ENCODE data around the gene TPCN2.
"Not testable (repeated sequence)": the region's sequence is repeated elsewhere in the genome, so short reads cannot be mapped to it uniquely, and the experiment has no call there.

Gene TPCN2

DNA sequence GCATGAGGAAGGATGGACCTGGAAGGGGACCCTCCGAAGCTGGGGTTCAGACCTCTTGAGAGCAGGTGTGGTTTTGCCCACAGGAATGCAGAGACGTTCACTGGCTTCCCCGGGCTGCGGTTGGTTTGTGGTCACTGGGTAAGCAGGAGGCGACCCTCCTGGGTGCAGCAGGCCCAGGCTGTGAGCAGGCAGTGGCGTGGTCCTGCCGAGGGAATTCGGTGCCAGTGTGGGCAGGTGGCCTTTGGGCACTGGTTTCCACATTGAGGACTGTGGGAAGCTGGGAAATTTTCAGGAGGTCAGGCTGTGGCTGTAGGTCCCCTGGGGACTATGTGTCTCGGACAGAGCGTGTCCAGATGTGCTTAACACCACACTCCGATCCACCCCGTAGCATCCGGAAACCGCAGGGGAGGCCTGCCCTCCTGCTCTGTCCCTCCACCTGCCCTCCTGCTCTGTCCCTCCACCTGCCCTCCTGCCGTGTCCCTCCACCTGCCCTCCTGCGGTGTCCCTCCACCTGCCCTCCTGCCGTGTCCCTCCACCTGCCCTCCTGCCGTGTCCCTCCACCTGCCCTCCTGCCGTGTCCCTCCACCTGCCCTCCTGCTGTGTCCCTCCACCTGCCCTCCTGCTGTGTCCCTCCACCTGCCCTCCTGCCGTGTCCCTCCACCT lies 27.5 kb downstream of the TPCN2 start:
- no peak for DNase-seq (ENCODE audit: low spot score)

DNA sequence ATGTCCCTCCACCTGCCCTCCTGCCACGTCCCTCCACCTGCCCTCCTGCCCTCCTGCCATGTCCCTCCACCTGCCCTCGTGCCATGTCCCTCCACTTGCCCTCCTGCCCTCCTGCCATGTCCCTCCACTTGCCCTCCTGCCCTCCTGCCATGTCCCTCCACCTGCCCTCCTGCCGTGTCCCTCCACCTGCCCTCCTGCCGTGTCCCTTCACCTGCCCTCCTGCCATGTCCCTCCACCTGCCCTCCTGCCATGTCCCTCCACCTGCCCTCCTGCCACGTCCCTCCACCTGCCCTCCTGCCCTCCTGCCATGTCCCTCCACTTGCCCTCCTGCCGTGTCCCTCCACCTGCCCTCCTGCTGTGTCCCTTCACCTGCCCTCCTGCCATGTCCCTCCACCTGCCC lies 28.2 kb downstream of the TPCN2 start:
- DNase-seq (ENCODE audit: low spot score) = not testable (repeated sequence)

DNA sequence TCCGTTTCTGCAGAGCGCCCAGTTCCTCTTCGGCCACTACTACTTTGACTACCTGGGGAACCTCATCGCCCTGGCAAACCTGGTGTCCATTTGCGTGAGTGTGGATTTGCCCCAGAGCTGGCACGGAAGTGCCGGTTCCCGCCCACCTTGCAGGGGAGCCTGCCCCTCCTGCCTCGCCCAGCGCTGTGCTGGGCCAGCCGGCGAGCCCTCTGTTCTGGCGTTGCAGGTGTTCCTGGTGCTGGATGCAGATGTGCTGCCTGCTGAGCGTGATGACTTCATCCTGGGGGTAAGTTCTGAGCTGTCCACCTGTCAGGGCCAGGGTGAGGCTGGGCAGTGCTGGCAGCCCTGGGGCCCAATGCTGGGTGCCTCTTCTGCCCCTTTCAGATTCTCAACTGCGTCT lies 29.8 kb downstream of the TPCN2 start:
- DNase-seq (ENCODE audit: low spot score) = no peak

DNA sequence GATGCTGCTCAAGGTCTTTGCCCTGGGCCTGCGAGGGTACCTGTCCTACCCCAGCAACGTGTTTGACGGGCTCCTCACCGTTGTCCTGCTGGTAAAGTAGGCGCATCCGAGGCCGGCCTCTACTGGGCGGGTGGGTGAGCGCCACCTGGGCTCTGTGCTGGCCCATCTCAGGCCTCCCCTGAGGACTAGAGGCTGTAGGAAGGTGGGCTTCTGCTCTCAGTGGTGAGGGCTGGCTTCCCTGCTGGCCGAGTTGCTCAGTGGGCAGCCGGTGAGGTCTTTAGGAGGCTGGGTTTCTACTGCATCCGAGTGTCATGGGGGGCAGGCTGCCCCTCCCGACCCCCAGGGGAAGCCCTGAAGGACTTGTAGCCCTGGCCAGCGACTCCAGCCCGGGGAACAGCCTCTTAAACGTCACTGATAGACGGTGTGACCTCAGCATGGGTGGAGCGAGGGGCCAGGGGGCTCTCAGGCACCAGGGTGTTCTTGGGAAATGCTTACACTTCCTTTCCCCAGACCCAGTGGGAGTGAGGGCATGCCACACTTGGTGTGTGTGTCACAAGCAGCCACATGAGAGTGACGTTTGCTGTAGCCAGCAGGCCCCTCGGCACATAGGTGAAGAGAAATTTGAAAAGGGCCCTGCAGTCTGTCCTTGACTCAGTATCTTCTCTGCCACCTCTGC lies 30.3 kb downstream of the TPCN2 start:
- no peak for DNase-seq (ENCODE audit: low spot score)

DNA sequence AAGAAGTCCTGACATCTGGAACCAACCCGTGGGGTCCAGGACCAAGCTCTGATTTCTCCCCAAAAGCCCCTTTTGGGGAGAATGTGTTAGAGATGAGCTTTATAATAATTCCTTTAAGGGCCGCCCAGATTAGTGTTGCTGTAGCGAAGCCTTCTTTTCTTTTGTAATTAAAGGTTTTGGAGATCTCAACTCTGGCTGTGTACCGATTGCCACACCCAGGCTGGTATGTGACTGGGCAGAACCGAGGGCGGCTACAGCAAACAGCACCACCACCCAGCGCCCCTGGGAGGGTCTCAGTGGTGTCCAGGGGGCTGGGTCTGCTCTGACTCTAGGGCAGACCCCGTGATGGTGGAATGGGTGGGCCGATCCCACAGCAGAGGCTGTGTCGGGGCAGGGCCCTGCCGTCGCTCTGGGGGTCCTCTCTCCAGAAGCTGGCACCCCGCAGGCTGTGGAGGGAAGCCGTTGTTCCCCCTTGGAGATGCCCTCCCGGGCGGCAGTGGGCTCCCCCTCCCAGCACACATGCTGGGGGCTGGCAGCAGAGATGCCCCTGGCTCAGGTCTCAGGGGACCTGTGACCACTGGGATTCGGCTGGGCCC lies 31.0 kb downstream of the TPCN2 start:
- DNase-seq (ENCODE audit: low spot score) = no peak

DNA sequence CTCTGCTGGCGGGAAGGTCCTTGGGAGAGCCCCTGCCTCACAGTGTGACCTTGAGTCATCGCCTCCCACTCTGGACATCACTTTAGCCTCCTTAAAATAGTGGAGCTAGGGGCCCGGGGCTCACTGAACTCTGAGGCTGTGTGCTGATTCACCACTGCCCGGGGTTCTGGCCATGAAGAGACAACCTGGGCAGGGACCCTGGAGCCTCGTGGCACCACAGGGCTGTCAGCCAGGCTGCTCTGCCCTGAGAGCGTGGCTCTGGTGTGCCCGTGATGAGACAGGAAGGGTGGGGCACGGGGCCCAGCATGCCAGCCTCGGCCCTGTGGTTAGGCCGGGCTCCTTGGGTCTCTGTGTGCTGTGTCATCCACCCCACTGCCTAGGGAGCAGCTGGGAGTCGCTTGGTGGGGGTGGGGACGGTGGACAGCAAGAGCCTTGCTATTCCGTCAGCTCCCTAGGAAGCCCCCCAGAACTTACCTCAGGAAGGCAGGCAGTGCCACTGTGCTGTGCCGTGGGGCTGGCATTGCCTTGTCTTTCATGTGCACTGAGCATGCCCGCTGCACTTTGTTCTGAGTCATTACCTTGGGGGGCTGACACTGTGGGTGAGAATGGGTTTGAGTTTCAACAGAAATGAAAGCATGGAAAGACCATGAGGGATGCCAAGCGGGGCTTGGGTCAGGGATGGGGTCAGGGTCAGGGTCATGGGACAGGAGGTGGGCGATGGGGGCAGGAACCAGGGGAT lies 31.7 kb downstream of the TPCN2 start:
- DNase-seq (ENCODE audit: low spot score) = peak; percentile 60

DNA sequence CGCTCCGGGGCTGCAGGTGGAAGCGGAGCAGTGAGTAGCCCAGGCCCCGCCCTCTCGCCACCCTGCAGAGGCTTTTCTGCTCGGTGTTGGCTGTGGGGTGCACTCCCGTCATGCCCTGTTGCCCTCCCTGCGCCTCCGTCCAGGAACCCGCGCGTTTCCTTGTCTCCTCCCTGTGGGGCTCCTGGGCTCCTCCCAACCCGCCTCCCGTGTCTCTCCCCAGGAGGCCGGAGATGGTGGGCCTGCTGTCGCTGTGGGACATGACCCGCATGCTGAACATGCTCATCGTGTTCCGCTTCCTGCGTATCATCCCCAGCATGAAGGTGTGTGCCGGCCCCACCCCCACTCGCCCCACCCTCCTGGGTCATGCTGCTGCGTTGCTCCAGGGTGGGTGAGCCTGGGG lies 32.4 kb downstream of the TPCN2 start:
- no peak for DNase-seq (ENCODE audit: low spot score)

DNA sequence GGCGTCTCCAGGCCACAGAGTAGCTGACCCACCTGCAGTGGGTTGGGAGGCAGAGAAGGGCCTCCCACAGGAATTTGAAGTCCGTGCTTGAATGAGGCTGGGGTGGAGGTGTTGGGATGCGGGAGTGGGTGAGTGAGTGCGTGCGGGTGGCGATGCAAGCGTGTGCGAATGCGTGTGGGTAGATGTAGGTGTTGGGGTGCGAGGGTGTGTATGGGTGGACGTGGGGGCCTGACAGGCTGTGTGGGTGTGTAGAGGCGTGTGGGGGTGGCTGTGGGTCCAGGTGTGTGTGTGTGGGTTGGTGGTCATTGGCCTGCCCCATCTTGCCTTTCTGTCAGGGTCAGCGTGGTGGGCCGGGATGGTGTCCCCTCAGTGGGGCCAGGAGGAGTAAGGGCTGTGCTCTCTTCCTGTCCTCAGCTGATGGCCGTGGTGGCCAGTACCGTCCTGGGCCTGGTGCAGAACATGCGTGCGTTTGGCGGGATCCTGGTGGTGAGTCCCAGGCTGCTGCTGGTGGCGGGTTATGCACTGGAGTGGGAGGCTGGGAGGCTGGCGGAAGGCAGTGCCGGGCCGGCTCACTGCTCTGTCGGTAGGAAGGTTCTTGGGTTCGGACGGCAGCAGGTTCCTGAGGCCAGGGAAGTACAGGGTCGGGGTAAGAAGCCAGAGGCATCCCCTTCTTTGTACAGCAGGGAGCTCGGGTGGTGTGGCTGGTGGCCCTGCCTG lies 35.0 kb downstream of the TPCN2 start:
- DNase-seq (ENCODE audit: low spot score) = no peak

DNA sequence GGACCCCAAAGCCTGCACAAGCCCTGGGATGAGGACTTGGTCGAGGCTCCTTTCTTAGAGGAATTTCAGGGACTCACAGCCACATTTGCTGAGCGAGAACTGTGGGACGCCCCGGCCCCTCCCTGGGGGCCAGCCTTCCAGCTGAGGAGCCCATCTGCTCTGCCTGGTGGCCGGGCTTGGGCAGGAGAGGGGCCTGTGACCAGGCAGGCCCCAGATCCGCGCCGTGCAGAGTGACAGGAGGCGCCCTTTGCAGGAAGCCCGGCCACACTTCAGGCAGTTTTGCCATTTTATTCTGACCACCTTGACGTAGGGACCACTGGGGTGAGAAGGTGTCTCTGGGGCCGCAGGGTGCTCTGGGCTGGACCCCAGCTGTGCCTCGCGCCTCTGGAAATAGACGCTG lies 35.6 kb downstream of the TPCN2 start:
- DNase-seq (ENCODE audit: low spot score) = no peak

DNA sequence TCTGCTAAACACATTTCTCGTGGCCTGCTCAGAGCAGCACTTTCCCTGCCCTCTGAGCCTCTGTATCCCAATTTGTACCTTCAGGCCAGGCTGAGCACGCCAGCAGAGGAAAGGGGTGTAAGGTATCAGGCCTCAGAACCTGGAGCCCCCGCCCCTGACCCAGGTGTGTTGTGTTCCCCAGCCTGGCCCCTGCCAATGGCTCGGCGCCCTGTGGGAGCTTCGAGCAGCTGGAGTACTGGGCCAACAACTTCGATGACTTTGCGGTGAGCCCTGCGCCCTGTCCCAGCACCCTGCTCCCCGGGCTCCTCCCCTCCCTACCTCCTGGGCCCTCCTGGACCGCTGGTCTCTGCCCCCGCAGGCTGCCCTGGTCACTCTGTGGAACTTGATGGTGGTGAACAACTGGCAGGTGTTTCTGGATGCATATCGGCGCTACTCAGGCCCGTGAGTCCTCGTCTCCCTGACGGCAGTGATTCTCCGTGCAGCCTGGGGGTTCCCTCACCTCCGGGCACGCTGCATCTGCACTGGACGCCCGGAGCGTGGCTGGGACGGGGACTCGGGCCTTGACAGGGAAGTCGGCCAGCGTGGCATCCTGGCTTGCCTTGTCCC lies 36.9 kb downstream of the TPCN2 start:
- DNase-seq (ENCODE audit: low spot score) = no peak

DNA sequence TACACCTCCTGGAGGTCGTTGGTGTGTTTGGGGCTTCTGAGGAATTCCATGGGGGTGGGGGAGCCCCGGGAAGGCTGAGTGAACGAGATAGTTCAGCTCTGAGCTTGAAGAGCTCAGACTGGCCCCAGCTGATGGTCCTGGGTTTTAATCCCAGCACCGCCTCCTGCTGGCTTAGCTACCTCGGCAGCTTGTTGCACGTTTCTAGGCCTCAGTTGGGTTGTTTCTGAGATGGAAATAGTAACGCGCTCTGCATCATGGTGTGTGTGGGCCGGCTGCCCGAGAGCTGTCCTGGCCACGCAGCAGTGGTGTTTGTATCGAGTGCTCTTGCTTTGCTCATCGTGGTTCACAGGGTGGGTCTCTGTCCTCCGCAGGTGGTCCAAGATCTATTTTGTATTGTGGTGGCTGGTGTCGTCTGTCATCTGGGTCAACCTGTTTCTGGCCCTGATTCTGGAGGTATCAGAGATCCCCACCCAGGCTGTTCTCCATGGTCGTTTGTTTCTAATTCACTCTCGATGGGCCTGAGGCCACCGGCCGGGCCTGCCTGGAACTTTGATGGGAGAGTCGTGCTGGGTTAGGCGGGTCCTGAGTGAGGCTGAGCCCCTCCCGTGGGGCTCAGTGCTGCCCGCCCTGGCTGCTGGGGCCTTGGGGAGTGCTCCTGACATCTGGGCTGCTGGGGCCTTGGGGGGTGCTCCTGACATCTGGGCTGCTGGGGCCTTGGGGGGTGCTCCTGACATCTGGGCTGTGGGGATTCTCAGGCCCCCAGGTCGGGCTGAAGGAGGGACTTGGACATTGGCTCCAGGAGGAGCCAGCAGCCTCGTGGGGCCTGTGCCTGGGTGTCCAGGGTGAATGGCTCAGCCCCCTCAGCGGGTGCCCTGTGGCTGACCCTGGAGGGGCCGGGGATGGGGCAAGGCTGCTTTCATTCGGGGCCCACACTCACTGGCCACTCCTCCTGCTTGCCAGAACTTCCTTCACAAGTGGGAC lies 37.7 kb downstream of the TPCN2 start:
- DNase-seq (ENCODE audit: low spot score) = no peak

DNA sequence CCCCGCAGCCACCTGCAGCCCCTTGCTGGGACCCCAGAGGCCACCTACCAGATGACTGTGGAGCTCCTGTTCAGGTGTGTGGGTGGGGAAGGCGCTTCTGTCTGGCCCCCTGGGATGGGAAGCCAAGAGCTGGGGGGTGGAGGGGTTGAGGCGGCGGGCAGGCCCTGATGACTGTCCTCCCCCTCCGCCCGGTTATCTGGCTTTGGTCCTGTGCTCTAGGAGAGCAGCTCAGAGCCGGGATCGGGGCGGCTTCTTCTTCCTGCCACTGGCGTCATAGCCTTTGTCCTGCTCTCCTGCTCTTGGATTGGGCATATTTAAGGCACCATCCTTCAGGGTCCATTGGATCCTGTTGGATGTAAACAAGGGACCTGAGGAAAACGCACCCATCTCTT lies 38.4 kb downstream of the TPCN2 start:
- DNase-seq (ENCODE audit: low spot score) = no peak

DNA sequence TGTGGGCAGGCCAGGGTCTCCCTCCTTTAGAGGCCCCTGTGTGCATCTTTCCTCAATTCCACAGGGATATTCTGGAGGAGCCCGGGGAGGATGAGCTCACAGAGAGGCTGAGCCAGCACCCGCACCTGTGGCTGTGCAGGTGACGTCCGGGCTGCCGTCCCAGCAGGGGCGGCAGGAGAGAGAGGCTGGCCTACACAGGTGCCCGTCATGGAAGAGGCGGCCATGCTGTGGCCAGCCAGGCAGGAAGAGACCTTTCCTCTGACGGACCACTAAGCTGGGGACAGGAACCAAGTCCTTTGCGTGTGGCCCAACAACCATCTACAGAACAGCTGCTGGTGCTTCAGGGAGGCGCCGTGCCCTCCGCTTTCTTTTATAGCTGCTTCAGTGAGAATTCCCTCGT lies 39.1 kb downstream of the TPCN2 start:
- no peak for DNase-seq (ENCODE audit: low spot score)

DNA sequence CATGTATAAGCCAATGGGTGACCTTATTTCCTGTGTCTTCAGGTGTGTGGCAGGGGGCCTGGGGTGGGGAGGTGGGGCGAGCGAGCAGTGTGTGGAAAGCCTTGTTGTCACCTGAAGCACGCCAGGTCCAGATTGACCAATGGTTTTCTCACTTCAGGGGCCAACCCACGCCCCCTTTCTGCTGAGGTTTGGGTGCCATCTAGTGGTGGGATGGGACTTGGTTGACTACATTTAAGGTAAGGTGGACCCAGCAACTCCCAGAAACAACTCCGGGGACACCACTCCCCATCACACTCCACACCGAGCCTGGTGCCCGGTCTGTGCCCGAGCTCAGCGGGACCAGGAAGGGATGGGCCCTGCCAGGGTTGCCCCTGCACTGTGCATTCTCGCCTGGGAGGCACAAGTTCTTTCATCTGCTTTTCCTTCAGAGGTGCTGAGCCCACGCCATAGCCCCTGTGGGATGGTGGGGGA lies 40.0 kb downstream of the TPCN2 start:
- DNase-seq (ENCODE audit: low spot score) = peak; percentile 71

DNA sequence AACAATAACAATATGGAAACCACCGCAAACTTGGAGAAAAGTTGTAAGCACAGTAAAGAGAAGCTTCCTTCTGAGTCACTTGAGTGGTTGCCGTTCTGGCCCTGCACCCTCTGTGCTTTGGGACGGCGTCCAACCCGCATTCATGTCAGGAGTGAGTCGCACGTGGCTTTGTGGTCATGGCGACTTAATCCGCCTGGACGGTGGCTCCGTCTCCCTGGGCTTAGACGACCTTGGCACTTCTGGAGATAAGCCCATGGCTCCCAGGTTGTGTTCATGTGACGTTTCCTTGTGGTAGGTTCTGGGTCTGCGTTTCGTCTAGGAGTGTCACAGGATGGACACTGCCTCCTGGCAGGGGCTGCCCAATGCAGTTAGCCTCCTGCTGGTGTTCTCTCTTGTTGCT lies 40.5 kb downstream of the TPCN2 start:
- DNase-seq (ENCODE audit: low spot score) = peak; percentile 81

DNA sequence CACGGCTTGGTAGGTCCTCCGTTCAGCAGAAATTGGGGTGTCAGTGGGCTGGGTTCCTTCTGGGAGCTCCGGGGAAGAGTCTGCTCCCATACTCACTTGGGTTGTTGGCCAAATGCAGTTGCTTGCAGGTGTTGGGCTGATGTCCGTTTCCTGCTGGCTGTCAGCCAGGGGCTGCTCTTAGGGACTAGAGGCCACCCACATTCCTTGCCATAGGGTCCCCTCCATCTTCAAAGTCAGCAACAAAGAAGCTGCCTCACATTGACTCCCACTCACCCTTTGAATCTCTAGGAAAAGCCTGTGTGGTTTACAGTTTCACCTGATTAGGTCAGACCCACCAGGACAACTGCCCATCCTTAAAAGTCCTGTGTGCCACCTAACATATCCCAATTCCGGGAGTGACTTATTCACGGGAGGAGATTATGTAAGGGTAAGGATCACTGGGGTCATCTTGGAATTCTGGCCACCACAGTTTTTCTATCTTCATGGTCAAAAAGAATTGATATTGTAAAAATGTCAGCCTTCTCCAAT lies 43.0 kb downstream of the TPCN2 start:
- DNase-seq (ENCODE audit: low spot score) = no peak

DNA sequence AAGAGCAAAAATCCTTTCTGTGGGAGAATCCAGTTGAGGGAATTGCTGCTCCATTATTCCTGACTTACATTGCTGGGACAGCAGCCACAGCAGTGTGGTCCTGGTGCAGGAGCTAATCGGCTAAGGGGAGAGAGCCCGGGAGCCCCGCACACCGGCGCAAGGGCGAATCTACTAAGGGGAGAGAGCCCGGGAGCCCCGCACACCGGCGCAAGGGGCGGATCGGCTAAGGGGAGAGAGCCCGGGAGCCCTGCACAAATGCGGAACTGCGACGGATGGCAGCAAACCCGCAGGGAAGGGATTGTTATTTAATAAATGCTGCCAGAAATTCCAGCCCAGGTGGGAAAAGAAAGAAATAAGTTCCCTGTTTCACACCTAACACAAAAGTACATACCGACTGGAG lies 43.5 kb downstream of the TPCN2 start:
- DNase-seq (ENCODE audit: low spot score) = no peak

DNA sequence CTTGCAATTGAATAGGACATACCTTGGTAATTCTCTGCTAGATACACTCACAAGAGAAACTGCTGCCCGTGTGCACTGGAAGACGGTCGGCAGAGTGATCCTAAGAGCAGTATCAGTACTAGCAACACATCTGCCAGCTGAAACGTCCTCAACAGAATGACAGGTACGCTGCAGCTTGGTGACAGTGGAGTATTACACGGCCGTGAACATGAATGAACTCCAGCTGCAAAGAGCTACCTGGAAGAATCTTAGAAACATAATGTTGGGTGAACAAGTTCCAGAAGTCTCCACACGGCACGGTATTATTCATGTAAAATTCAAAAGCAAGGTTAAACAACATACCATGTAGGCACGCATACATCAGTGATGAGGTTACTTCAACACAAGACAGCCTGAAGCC lies 44.4 kb downstream of the TPCN2 start:
- no peak for DNase-seq (ENCODE audit: low spot score)

DNA sequence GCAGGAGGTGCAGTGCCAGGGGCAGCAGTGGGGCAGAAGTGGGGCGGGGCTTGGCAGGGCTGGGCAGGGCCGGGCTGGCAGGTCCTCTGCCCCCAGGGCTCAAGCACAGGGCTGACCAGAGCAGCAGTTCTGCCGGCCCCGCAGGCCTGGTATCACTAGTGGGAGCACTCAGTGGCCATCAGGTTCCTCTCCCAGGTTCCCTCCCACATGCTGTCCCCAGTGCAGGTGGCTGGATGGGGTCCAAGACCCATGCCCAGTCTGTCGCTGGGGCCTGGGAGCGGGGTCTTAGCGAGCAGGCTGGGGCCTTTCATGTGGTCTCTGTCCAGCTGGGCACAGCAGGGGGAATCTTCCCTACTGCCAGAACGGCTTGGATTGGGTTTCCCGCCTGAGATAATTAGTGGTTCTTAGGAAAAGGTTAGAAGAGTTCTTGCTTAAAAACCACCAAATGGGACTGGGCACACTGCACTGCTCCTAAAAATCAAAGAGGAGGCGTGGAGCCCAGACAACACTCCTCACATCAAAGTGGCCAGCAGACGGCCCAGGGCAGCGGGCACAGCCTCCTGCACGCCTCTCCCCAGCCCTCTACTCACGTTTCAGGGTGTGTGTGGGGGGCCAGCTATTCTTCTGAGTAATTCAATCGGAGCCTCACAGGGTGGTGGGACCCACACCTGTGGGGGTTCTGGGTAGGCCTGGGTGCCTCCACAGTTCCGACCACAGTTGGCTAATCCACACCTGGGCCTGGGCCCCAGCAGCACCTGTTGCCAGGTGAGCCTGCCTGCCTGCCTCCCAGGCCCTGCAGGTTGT lies 45.6 kb downstream of the TPCN2 start:
- no peak for DNase-seq (ENCODE audit: low spot score)

DNA sequence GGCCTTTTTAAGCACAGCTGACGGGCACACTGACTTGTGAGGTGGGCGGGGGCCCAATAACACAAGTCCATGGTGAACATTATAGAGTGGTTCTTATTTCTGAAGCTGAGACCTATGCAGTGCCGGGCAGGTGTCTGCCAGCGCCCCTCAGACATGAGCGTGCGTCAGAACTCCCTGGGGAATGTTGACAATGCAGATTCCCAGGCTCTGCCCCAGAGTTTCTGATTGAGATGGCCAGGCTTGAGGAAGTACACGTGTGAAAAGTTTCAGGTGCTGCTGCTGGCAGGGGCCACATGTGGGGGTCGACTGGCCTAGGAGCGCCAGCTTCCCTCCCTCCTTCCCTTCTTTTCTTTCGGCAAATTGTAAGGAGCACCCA lies 46.2 kb downstream of the TPCN2 start:
- no peak for DNase-seq (ENCODE audit: low spot score)

All from kidney tubule cell (primary cell).